GM12875 (cell line): ENCODE data around the gene RPL27.

Source experiments
- H3K4me3 ChIP-seq: one replicate; pipeline ENCODE4 v1.5.1; 2011; ENCODE audit warnings: low read depth, low read length, control low read depth
- CTCF ChIP-seq: IDR thresholded peaks from 2 replicates; pipeline ENCODE4 v1.5.1; 2011; ENCODE audit warnings: low read depth, mild to moderate bottlenecking, control low read depth, inconsistent platforms, low read length, moderate library complexity, borderline replicate concordance; ENCODE audit not compliant: insufficient read depth

The RPL27 gene

DNA sequence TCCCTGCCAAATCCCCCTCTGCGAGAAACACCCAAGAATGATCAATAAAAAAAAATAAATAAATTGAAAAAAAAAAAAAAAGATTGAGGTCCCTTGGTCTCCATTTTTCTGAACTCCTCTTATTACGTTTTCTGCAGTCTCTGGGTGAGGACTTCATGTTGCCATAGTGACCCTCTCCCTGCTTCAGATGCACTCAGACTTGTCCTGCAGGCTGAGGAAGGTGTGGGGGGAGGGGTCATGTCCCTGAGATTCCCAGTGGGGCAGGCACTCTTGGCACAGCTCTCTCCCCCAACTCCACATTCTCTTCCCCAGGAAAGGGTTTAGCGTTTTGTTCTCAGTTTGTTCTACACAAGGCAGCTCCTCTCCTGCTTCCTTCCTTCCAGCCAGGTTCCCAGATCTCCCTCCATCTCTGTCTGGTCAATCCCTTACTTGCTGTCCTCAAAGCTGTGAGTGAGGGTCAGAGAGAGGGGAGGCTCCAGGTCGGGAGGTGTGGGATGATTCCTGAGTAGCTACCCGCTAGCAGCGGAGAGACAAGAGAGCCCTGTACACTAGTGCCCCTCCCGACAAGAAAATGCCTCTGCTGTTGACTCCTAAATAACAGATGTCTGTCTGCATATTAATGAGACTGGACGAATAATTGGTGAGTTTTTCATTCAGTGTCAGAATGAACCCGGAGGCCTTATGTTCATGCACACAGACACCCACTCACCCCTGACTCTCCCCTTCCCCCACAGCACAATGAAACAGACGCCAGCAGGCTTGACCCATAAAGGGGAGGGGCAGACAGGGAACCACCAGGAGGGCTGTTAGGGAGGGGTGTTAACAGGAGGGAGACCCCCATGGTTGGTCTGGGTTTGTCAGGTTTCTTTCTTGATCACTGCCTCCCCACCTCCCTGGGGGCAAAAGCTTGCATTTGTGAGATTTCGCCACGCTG lies 36.0 kb downstream of the RPL27 start:
- no peak overlapping the region for H3K4me3 ChIP-seq
- TF ChIP-seq CTCF = no peak

DNA sequence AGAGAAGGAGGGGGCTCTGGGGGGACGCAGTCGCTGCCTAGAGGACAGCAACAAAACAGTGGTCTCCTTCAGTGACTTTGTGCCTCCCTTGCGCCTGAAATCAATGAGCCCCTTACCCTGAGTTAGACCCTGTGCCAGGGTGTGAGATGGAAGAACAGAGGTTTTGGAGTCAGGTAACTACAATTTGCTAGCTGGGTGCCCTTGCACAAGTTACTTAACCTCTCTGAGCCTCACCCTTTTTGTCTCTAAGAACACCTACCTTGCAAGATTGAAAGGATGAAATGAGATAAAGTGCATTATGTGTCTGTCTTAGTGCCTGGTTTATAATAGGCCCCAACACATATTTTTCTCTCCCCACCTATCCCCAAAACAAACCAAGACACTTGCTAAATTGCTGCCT lies 36.7 kb downstream of the RPL27 start:
- TF ChIP-seq CTCF = no peak
- H3K4me3 ChIP-seq = no peak overlapping the region

DNA sequence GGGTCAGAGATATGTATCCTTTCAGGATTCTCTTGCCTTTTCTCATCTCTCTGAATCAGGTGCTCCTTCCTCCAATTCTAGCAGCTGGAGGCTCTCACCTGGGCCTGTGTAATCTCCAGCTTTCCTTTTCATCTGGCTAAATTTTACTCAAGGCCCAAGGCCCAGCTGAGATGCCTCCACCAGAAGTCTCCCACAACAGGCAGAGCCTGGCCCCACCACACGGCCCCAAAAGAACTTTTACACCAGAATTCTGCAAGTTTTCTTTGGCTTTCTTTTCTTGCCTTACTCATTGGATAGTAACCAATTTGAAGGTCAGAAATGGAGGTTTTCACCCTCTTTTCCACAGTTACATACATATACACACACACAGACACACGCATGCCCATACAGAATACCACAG lies 41.4 kb downstream of the RPL27 start:
- H3K4me3 ChIP-seq = no peak overlapping the region
- no peak for TF ChIP-seq CTCF

DNA sequence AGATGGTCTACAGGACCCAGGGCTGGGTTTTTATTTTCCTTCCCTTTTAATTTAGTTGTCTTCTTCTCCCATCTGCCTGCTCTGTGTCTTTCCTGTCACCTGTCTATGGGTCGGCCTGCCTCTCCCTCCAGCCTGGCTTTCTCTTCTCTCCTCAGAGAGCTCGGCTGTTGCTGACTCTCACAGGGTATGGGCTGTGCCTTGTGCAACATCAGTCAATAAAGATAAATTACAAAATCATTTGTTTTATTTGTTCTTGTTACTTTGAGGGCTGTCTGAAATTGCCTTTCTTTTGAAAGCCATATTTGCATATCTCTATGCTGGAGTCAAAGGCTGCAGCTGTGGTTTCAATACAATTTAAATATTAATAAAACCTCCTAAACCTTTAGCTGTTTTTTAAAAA lies 42.4 kb downstream of the RPL27 start:
- no peak overlapping the region for H3K4me3 ChIP-seq
- TF ChIP-seq CTCF = no peak

- H3K4me3 ChIP-seq = no peak overlapping the region
- no peak for TF ChIP-seq CTCF
These were observed 43.9 kb downstream of the RPL27 start for GRCh38 chr17:43042025-43042628.

- no peak for TF ChIP-seq CTCF
- H3K4me3 ChIP-seq = no peak overlapping the region
These were observed 45.1 kb downstream of the RPL27 start for GRCh38 chr17:43043307-43043706.

GRCh38 chr17:43044024-43044423 lies 45.8 kb downstream of the RPL27 start:
- H3K4me3 ChIP-seq = no peak overlapping the region
- no peak for TF ChIP-seq CTCF
